Skeletal muscle cell (primary cell): ENCODE measurements around the gene NFX1.
A peak's percentile ranks its signal among the peaks of the same experiment; 100 is the strongest.
"Not testable (repeated sequence)": the region's sequence is repeated elsewhere in the genome, so short reads cannot be mapped to it uniquely, and the experiment has no call there.

Experiments used
- DNase-seq: peaks from one replicate; pipeline ENCODE4 v3.0.0-alpha.2; 2010; ENCODE audit warnings: low read depth
- H3K4me3 ChIP-seq: 2 replicates; pipeline ENCODE4 v1.5.1; 2011; ENCODE audit warnings: low read depth, mild to moderate bottlenecking, control low read depth, low read length, moderate library complexity

The NFX1 gene

GRCh38 chr9:33346564-33346963, 56.2 kb downstream of the NFX1 start:
- DNase-seq, result no peak

GRCh38 chr9:33348998-33349397, 58.7 kb downstream of the NFX1 start:
- no peak for DNase-seq
- H3K4me3 ChIP-seq, result no peak overlapping the region

More at GRCh38 chr9:33346564-33346963, 56.2 kb downstream of the NFX1 start:
- H3K4me3 ChIP-seq, result no peak overlapping the region

GRCh38 chr9:33349743-33350142, 59.4 kb downstream of the NFX1 start:
- DNase-seq, result no peak
- no peak overlapping the region for H3K4me3 ChIP-seq

- H3K4me3 ChIP-seq, result no peak overlapping the region
- DNase-seq, result peak; percentile 44
Observed at GRCh38 chr9:33350310-33350709, 60.0 kb downstream of the NFX1 start.

DNA sequence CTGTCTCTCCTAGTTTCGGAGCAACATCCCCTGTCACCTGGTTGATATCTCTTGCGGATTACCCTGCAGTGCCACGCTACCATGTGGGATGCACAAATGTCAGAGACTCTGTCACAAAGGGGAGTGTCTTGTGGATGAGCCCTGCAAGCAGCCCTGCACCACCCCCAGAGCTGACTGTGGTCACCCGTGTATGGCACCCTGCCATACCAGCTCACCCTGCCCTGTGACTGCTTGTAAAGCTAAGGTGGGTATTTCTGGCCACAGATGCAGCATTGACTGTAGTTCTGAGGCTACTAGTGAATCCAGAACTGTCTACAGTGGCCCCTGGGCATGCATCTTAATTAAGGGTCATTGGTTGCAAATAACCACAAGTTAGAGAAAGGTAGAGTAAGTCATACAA, 61.2 kb downstream of the NFX1 start:
- no peak for DNase-seq
- H3K4me3 ChIP-seq, result no peak overlapping the region

DNA sequence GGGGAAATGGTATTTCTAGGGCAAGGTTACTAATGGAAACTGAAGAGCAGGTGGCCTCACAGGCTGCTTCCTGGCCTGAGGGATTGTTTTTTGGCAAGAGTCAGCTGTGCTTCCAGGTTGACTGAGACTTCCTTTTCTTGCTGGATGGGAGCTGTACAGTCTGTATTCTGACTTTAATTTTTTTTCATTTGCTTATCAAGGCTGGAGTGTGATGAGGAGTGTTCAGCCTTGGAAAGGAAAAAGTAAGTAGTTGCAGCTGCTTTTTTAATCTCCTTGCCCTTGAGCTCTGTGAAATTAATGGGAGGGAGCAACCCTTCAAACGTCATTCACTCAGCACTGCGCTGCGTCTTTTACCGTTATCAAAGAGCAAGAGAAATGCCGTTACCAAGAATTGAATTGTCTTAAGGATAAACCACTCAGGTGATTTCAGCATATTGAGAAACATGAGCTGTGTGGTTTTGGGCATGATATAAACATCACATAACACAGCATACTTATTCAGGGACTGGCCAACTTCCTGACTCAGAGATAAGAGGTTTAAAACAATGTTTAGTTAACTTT, 64.4 kb downstream of the NFX1 start:
- H3K4me3 ChIP-seq, result no peak overlapping the region
- DNase-seq, result no peak

DNA sequence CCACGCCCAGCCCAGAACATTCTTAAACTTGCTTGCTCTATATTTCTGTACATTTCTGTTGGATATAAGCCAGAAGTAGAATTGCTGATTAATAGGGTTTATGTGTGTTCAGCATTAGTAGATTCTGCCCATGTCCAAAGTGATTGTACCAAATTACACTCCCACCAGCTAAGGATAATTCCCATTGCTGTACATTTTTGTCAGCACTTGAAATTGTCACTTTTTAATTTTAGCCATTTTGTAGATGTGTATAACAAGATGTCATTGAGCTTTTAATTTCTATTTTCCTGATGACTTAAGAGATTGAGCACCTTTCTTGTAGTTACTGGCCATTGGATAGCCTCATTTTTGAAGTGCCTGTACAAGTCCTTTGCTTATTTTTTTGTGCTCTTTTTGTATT, 65.6 kb downstream of the NFX1 start:
- no peak for DNase-seq

GRCh38 chr9:33358641-33359040, 68.3 kb downstream of the NFX1 start:
- DNase-seq, H3K4me3 ChIP-seq: not testable (repeated sequence)

More for the DNA sequence above, 65.6 kb downstream of the NFX1 start:
- H3K4me3 ChIP-seq, result no peak overlapping the region

GRCh38 chr9:33364127-33364526, 73.8 kb downstream of the NFX1 start:
- DNase-seq, result no peak
- no peak overlapping the region for H3K4me3 ChIP-seq

DNA sequence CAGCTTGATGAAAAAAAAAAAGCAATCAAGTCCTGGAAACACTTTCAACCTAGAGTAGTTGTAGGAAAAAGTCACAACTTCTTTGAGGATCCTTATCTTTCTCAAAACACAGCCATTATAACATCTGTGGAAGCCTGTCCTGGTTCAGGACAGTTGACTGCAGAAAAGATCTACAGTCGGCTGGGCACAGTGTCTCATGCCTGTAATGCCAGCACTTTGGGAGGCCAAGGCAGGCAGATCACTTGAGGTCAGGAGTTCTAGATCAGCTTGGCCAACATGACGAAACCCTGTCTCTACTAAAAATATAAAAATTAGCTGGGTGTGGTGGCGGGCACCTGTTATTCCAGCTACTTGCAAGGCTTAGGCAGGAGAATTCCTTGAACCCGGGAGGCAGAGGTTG, 74.5 kb downstream of the NFX1 start:
- not testable (repeated sequence) for H3K4me3 ChIP-seq, DNase-seq

GRCh38 chr9:33366979-33367480, 76.7 kb downstream of the NFX1 start:
- DNase-seq, result no peak
- no peak overlapping the region for H3K4me3 ChIP-seq

DNA sequence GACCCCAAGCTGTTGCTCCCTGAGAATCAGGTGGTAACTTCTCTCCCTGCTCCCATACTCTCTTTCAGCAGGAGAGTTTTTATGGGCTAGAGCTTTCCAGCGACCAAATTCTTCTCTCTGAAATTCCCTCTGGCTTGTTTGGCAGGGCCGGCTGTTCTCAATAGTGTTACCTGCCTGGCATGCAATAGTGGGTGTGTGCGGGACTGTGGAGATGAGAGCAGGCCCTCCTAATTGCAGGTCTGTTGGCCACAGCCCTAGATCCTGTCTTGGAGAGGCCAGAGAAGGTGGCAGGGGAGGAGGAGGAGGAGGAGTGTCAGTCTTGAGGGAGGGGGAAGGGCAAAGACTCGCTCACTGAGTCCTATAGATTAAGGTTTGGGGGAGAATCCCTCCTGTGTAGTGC, 82.6 kb downstream of the NFX1 start:
- no peak for DNase-seq
- H3K4me3 ChIP-seq, result no peak overlapping the region

DNA sequence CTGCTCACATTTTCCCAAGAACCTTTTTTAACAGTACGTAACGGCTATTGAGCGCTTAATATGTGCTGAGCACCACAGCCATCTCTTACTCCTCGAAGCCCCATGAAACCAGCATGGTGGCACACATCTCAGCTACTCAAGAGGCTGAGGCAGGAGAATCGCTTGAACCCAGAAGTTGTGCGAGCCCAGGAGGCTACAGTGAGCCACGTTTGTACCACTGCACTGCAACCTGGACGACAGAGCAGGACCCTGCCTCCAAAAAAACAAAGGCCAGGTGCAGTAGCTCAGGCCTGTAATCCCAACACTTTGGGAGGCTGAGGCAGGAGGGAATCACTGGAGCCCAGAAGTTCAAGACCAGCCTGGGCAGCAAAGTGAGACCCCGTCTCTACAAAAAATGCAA, 83.9 kb downstream of the NFX1 start:
- no peak overlapping the region for H3K4me3 ChIP-seq
- DNase-seq, result no peak

DNA sequence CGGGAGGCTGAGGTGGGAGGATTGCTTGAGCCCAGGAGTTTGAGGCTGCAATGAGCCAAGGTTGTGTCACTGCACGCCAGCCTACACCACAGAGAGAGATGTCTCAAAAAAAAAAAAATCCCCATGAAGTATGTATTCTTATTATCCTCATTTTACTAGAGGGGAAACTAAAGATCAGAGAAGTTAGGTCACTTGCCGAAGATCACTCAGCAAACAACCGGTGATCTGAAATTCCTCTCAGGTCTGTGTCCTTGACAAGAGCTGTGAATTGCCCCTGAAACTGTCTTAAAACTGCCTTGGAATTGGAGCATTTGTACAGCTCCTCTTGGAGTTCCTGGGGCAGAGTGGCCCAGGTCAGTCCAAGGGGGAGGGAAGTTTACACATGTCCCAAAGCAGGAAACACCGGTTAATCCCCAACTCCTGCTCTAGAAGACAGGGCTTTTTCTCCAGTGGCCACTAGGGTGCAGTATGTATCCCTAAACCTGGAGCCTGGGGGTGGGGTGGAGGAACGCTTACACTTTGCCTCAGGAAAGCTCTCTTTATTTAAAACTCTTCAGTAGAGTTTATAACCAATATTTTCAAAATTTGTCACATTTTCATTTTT, 84.4 kb downstream of the NFX1 start:
- no peak overlapping the region for H3K4me3 ChIP-seq

GRCh38 chr9:33375238-33375840, 85.0 kb downstream of the NFX1 start:
- DNase-seq, result no peak
- H3K4me3 ChIP-seq, result no peak overlapping the region

More for the DNA sequence above, 84.4 kb downstream of the NFX1 start:
- DNase-seq, result peak; percentile 21

- H3K4me3 ChIP-seq, result no peak overlapping the region
- no peak for DNase-seq
Observed at GRCh38 chr9:33375841-33376321, 85.6 kb downstream of the NFX1 start.

GRCh38 chr9:33377089-33377715, 86.9 kb downstream of the NFX1 start:
- DNase-seq, result no peak
- no peak overlapping the region for H3K4me3 ChIP-seq

GRCh38 chr9:33378121-33378795, 87.9 kb downstream of the NFX1 start:
- no peak overlapping the region for H3K4me3 ChIP-seq
- DNase-seq, result no peak

- DNase-seq, result no peak
- H3K4me3 ChIP-seq, result no peak overlapping the region
Observed at GRCh38 chr9:33379666-33380389, 89.5 kb downstream of the NFX1 start.
